ENCODE results near the gene S100A3.
A peak's percentile ranks its signal among the peaks of the same experiment; 100 is the strongest.
"Not testable (repeated sequence)": the region's sequence is repeated elsewhere in the genome, so short reads cannot be mapped to it uniquely, and the experiment has no call there.

S100A3 gene, protein sequence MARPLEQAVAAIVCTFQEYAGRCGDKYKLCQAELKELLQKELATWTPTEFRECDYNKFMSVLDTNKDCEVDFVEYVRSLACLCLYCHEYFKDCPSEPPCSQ

DNA sequence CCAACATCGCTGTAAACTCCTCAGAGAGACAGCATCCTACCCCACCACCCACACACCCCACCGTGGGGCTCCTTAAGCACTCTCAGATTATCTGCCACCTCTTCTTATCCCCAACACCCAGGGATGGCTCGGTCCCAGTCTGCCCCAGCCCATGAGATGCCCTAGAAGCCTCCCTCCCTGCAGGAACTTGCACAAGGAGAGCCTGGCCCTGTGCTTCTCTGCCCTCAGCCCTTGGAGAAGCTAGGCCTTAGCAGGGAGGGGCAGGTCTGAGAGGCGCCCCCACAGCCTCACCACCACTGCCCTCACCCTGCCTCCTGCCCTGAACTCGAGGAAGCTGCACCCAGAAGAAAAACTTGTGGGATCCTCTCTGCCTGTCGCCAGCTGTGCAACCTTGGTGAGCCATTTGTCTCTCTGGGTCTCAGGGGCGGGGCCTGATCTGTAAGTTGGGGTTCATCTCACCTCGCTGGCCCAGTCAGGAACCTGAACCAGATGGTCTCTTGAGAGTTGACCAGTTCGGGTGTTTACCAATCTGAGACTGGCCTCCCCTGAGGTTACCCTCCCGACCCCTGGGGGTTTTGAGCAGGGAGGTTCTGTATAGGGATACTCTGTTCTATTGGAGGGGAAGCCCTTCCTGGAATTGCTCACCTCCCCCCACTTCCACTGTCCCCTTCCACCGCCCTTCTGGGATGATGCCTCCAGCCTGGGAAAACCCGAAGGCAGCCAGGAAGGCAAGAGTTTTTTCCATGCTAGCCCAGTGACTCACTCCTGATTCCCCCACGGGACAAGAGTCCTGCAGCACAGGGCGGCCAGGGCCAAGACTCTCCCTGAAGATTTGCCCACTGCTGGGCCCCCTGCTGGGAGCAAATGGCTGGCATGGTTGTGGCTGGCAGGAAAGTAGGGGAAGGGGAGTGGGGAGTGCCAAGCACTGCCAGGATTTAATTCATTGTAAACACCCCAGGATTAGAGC is at the start of gene S100A3:
TSS of gene S100A3 (minus strand) at position 537 of the 967 bp plus-strand sequence. CDS start 773 bp downstream, outside the sequence.
- DNase-seq (ENCODE audit: low spot score), result peak; percentile 61
- POLR2A ChIA-PET (ENCODE audit: low non-redundant PET), result no interaction called here
- TF ChIP-seq, protein P1, sequence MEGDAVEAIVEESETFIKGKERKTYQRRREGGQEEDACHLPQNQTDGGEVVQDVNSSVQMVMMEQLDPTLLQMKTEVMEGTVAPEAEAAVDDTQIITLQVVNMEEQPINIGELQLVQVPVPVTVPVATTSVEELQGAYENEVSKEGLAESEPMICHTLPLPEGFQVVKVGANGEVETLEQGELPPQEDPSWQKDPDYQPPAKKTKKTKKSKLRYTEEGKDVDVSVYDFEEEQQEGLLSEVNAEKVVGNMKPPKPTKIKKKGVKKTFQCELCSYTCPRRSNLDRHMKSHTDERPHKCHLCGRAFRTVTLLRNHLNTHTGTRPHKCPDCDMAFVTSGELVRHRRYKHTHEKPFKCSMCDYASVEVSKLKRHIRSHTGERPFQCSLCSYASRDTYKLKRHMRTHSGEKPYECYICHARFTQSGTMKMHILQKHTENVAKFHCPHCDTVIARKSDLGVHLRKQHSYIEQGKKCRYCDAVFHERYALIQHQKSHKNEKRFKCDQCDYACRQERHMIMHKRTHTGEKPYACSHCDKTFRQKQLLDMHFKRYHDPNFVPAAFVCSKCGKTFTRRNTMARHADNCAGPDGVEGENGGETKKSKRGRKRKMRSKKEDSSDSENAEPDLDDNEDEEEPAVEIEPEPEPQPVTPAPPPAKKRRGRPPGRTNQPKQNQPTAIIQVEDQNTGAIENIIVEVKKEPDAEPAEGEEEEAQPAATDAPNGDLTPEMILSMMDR (conservative IDR thresholded peaks at IDR 0.05; ENCODE audit: low read depth), result no peak; the same call in 1 of the 2 replicates

DNA sequence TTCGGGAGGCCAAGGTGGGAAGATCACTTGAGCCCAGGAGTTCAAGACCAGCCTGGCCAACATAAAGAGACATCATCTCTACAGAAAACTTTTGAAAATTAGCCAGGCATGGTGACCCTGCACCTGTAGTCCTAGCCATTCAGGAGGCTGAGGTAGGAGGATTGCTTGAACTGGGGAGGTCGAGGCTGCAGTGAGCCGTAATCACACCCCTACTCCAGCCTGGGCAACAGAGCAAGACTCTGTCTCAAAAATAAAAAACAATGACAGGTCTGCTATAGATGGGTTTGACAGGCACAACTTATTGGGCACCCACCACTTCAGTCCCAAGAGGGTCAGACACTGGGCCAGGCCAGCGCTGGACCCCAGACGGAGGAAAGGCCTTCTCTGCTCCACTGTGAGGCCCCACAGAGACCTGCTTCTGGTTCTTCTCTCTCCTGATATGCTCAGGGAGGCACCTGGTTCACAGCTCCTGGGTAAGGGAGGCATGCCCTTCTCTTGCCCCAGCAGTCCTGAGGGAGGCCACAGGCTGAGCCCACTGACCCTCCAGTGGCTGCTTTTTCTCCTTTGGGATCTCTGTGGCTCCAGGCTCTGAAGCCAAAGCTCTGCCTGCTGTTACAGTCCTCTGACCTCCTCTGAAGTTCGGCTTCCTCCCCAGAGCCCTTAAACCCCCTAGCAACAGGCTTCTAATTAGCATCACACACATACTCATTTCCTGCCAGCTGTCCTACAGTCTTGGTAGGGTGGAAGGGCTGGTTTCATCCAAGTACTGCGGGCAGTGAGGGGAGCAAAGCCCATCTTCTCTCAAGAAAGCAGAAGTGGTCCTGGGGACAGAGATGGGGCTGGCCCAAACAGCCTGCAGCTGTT is 49.5 kb upstream of the S100A3 start:
- peak overlapping the region; percentile 55 for H3K27ac ChIP-seq
- no peak for DNase-seq (ENCODE audit: low spot score)
- TF ChIP-seq, protein P1 (conservative IDR thresholded peaks at IDR 0.05; ENCODE audit: low read depth), result no peak
- ChIA-PET CTCF (interaction anchor here (1.4 kb wide), 1 partner anchor 26 kb away, joined by 6 read pairs; no protein-coding TSS in a partner anchor), POLR2A (ENCODE audit: low non-redundant PET) (no interaction called here)

More for the DNA sequence above, at the start of gene S100A3:
- CTCF ChIA-PET, result no interaction called here
- H3K27ac ChIP-seq, result peak within 1 kb of the TSS; percentile 96

DNA sequence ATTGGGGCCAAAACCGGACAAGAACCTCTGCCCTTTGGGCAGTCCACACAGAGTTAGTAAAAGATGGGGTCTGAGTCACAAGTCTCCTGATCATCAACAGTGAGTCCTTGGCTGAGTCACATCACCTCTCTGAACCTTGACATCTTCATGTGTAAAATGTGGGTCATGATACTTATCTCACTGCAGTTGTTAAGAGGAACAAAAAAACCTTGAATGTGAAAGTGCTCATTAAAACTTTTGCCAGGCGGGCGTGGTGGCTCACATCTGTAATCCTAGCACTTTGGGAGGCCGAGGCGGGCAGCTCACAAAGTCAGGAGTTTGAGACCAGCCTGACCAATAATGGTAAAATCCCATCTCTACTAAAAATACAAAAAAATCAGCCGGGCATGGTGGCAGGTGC is 48.1 kb upstream of the S100A3 start:
- DNase-seq (ENCODE audit: low spot score), result no peak
- ChIA-PET POLR2A (ENCODE audit: low non-redundant PET) (no interaction called here), CTCF (interaction anchor here (0.6 to 1.4 kb wide), 2 partner anchors 25 to 102 kb away, joined by 3 to 6 read pairs; no protein-coding TSS in a partner anchor)
- TF ChIP-seq, protein P1 (conservative IDR thresholded peaks at IDR 0.05; ENCODE audit: low read depth), result no peak
- peak overlapping the region; percentile 44 for H3K27ac ChIP-seq

DNA sequence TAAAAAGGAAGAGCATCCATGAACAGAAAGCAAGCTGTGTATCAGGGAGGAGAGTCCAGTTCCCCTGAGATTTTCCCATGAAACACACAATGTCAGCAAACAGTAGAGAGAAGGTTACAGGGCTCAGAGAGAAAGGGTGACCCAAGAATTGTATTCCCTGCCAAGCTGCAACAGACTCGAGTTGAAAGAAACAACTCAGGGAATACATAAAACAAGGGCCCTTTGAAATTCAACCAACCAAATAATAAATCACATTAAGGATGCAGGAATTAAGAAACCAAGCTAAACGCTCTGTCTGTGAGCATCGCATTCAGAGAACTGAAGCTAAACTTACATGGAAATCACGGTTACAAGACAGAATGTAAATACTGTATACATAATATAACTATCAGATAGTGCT is 43.7 kb upstream of the S100A3 start:
- TF ChIP-seq, protein P1 (conservative IDR thresholded peaks at IDR 0.05; ENCODE audit: low read depth), result no peak
- no peak overlapping the region for H3K27ac ChIP-seq
- ChIA-PET CTCF (interaction anchor here (1.0 to 1.2 kb wide), 2 partner anchors 20 to 24 kb away, joined by 3 to 6 read pairs; no protein-coding TSS in a partner anchor), POLR2A (ENCODE audit: low non-redundant PET) (no interaction called here)
- no peak for DNase-seq (ENCODE audit: low spot score)

DNA sequence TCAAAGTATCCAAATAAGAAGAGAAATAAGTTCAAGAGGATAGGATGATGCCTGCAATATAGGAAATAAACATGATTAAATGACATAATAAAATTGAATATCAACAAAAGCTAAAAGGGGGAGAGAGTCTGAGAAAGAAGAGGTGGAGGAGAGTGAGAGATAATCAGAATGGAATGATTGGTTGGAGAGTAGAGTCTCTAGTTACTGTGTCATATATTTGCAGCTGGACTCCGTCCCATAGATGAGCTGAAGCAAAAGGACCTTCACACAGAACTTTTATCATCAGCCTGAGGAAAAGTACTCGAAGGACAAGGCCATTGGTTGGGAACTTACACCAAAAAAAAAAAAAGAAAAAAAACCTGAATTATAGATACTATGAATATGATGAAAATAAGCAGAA is 39.4 kb upstream of the S100A3 start:
- no peak overlapping the region for H3K27ac ChIP-seq
- ChIA-PET POLR2A (ENCODE audit: low non-redundant PET) (no interaction called here), CTCF (interaction anchor here (0.6 kb wide), 1 partner anchor 412 kb away, joined by 3 read pairs; no protein-coding TSS in a partner anchor)
- no peak for DNase-seq (ENCODE audit: low spot score)
- TF ChIP-seq, protein P1 (conservative IDR thresholded peaks at IDR 0.05; ENCODE audit: low read depth), result no peak

DNA sequence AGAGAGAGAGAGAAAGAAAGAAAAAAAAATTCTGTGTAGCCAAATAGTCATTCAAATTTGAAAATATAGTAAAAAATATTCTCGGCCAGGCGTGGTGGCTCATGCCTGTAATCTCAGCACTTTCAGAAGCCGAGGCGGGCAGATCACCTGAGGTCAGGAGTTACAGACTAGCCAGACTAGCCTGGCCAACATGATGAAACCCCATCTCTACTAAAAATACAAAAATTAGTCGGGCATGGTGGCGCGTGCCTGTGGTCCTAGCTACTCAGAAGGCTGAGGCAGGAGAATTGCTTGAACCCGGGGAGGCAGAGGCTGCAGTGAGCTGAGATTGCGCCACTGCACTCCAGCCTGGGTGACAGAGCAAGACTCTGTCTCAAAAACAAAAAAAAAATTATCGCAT is 39.0 kb upstream of the S100A3 start:
- POLR2A ChIA-PET (ENCODE audit: low non-redundant PET); DNase-seq (ENCODE audit: low spot score); H3K27ac ChIP-seq: not testable (repeated sequence)
- CTCF ChIA-PET, result interaction anchor here (0.6 kb wide), 1 partner anchor 413 kb away, joined by 3 read pairs; no protein-coding TSS in a partner anchor

Data from RWPE1 (cell line).